ENCODE results near the gene MMP7. TPM values are rescaled to one million over a fixed set of nuclear protein-coding genes. Genes with fewer than 3 reads are reported as not detected.

Gene MMP7
- total RNA-seq, 1 donor: 0.43 TPM

DNA sequence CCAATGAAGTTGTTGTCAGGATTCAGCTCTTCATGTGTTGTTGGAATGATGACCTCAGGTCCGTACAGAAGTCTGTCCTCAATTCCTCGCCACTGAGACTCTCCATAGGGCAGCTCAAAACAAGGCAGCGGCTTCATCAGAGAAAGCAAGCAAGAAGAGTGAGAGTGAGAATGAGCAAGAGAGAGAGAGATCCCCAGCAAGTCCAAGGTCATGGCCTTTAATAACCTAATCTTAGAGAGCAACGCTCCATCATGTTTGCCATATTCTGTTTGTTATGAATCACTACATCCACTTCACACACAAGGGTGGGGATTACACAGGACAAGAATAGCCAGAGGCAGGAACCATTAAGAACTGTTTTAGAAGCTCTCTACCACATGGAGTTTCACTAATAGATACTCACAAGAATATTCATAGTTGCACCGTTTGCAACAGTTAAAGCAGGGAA, 23.3 kb upstream of the MMP7 start:
- no peak overlapping the region for H3K4me3 ChIP-seq (ENCODE audit: low read depth, low read length)
- no peak for DNase-seq (ENCODE audit: low read depth)
- TF ChIP-seq, protein P1, sequence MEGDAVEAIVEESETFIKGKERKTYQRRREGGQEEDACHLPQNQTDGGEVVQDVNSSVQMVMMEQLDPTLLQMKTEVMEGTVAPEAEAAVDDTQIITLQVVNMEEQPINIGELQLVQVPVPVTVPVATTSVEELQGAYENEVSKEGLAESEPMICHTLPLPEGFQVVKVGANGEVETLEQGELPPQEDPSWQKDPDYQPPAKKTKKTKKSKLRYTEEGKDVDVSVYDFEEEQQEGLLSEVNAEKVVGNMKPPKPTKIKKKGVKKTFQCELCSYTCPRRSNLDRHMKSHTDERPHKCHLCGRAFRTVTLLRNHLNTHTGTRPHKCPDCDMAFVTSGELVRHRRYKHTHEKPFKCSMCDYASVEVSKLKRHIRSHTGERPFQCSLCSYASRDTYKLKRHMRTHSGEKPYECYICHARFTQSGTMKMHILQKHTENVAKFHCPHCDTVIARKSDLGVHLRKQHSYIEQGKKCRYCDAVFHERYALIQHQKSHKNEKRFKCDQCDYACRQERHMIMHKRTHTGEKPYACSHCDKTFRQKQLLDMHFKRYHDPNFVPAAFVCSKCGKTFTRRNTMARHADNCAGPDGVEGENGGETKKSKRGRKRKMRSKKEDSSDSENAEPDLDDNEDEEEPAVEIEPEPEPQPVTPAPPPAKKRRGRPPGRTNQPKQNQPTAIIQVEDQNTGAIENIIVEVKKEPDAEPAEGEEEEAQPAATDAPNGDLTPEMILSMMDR (IDR thresholded peaks at IDR 0.05; ENCODE audit: insufficient read depth, low read depth, low read length): no peak

- TF ChIP-seq, protein P1 (IDR thresholded peaks at IDR 0.05; ENCODE audit: insufficient read depth, low read depth, low read length): no peak
- H3K4me3 ChIP-seq (ENCODE audit: low read depth, low read length): no peak overlapping the region
- no peak for DNase-seq (ENCODE audit: low read depth)
Observed at GRCh38 chr11:102552447-102553194, 22.1 kb upstream of the MMP7 start.

GRCh38 chr11:102552020-102552419, 21.5 kb upstream of the MMP7 start:
- TF ChIP-seq, protein P1 (IDR thresholded peaks at IDR 0.05; ENCODE audit: insufficient read depth, low read depth, low read length): no peak
- no peak for DNase-seq (ENCODE audit: low read depth)

GRCh38 chr11:102551169-102551781, 20.7 kb upstream of the MMP7 start:
- no peak for DNase-seq (ENCODE audit: low read depth)
- no peak overlapping the region for H3K4me3 ChIP-seq (ENCODE audit: low read depth, low read length)
- TF ChIP-seq, protein P1 (IDR thresholded peaks at IDR 0.05; ENCODE audit: insufficient read depth, low read depth, low read length): no peak

More at GRCh38 chr11:102552020-102552419, 21.5 kb upstream of the MMP7 start:
- no peak overlapping the region for H3K4me3 ChIP-seq (ENCODE audit: low read depth, low read length)

DNA sequence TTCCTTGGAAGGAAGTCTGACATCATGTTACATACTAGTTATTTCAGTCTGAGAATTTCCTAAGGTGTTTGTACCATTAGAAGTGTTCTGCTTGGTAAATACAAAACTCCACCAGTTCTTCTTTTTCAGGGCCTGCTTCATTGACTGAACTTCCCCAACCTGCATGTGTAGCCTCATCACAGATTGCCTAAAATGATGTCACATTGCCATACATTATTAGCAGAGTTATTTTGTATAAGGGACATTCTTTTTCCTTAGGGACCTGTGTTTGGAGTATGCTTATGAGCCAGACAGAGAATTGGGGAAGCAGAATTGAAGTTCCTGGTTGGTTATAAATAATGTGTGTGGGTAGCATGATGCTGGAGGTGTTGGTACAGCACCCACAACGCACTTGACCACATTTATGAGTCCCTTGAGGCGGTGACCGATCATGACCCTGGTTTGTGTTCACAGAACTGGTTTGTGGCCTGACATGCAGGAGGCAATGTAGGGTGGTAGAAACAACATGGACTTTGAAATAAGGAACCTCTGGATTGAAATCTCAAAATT, 16.4 kb upstream of the MMP7 start:
- DNase-seq (ENCODE audit: low read depth): no peak
- TF ChIP-seq, protein P1 (IDR thresholded peaks at IDR 0.05; ENCODE audit: insufficient read depth, low read depth, low read length): no peak
- H3K4me3 ChIP-seq (ENCODE audit: low read depth, low read length): no peak overlapping the region

DNA sequence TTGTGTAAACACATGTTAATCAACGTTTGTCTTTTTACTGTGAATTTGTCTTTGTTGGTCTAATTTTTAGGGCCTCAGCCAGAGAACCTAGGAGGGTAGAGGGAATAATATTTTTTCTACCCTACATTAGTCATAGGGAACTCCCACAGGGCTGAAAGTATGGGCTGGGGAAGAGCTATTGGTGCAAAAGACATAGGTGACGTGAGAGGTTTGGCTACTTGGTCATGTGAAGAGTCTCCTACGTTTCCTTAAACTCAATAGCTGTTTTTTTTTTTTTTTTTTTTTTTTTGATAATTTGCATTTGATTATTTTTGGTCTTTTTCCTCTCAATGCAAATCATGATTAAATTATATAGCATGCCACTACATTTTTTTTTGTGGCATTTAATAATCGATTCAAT, 15.9 kb upstream of the MMP7 start:
- TF ChIP-seq, protein P1 (IDR thresholded peaks at IDR 0.05; ENCODE audit: insufficient read depth, low read depth, low read length): no peak
- H3K4me3 ChIP-seq (ENCODE audit: low read depth, low read length): no peak overlapping the region
- no peak for DNase-seq (ENCODE audit: low read depth)

Measured in fibroblast of villous mesenchyme (primary cell).